ENCODE results near the gene GRIK4.
A peak's percentile ranks its signal among the peaks of the same experiment; 100 is the strongest.

The GRIK4 gene

GRCh38 chr11:120712881-120713280, 201.3 kb downstream of the GRIK4 start:
- no peak for DNase-seq

- DNase-seq, result no peak
Measured at GRCh38 chr11:120713296-120713695, 201.7 kb downstream of the GRIK4 start.

GRCh38 chr11:120714438-120714837, 202.9 kb downstream of the GRIK4 start:
- no peak for DNase-seq

GRCh38 chr11:120715239-120715638, 203.7 kb downstream of the GRIK4 start:
- peak; percentile 30 for DNase-seq

- no peak for DNase-seq
Measured at GRCh38 chr11:120717042-120717441, 205.5 kb downstream of the GRIK4 start.

- DNase-seq, result no peak
Measured at GRCh38 chr11:120717623-120718022, 206.1 kb downstream of the GRIK4 start.

- DNase-seq, result no peak
Measured at GRCh38 chr11:120718171-120718570, 206.6 kb downstream of the GRIK4 start.

- DNase-seq, result no peak
Measured at GRCh38 chr11:120719348-120719747, 207.8 kb downstream of the GRIK4 start.

- DNase-seq, result no peak
Measured at GRCh38 chr11:120720760-120721159, 209.2 kb downstream of the GRIK4 start.

- DNase-seq, result no peak
Measured at GRCh38 chr11:120722524-120722923, 211.0 kb downstream of the GRIK4 start.

GRCh38 chr11:120723751-120724150, 212.2 kb downstream of the GRIK4 start:
- no peak for DNase-seq

GRCh38 chr11:120727752-120728151, 216.2 kb downstream of the GRIK4 start:
- DNase-seq, result no peak

GRCh38 chr11:120735035-120735434, 223.5 kb downstream of the GRIK4 start:
- no peak for DNase-seq

GRCh38 chr11:120738516-120739046, 227.0 kb downstream of the GRIK4 start:
- no peak for DNase-seq

- DNase-seq, result no peak
Measured at GRCh38 chr11:120739780-120740179, 228.2 kb downstream of the GRIK4 start.

GRCh38 chr11:120740380-120740779, 228.8 kb downstream of the GRIK4 start:
- no peak for DNase-seq

- no peak for DNase-seq
Measured at GRCh38 chr11:120744016-120744994, 232.8 kb downstream of the GRIK4 start.

GRCh38 chr11:120746376-120746775, 234.8 kb downstream of the GRIK4 start:
- DNase-seq, result no peak

- DNase-seq, result no peak
Measured at GRCh38 chr11:120746836-120747609, 235.5 kb downstream of the GRIK4 start.

GRCh38 chr11:120747850-120748814, 236.6 kb downstream of the GRIK4 start:
- no peak for DNase-seq

GRCh38 chr11:120749395-120749794, 237.8 kb downstream of the GRIK4 start:
- DNase-seq, result no peak

Data from KG1 (cell line).